Measurements from ENCODE around the gene ITGA2. TPM values are rescaled to one million over a fixed set of nuclear protein-coding genes. Genes with fewer than 3 reads are reported as not detected.

Gene ITGA2
- total and polyA plus RNA-seq, 2 of the 8 experiments (the other 6 are each of a cell fraction or from before 2014, with no cell fraction given): 1.4 to 7.7 TPM

DNA sequence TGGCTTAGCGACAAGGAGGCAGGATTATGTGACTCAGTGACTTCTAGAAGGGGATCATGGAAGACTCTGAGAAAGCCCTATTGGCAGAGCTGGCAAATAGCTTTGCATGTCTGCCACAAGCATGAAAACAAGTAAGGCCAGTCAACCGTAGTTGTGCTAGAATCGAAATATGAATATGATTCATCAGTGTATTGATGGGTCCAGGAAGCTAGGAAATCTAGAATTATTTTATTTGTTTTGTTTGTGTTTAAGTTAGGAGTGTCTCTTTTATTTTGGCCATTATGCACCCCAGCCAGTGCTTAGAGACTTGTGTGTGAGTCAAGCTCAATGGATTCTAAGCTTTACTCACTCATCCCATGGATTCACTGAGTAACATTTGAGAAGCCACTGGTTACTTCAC lies 3.8 kb upstream of the ITGA2 start (continued):
- TF ChIP-seq, protein P1, sequence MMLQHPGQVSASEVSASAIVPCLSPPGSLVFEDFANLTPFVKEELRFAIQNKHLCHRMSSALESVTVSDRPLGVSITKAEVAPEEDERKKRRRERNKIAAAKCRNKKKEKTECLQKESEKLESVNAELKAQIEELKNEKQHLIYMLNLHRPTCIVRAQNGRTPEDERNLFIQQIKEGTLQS (IDR thresholded peaks at IDR 0.05; ENCODE audit: insufficient read depth, low read depth, low read length): no peak
- TF ChIP-seq EP300 (IDR thresholded peaks at IDR 0.05; ENCODE audit: borderline replicate concordance in 1 of 2, low read depth in 2 of 2, low read length in 2 of 2): no peak

Measured in H1 (cell line).